ENCODE measurements around the gene RUNX3. TPM values are rescaled to one million over a fixed set of nuclear protein-coding genes. Genes with fewer than 3 reads are reported as not detected.

Gene RUNX3
- total RNA-seq, 1 donor from 2014 or later, result 7.4 TPM

DNA sequence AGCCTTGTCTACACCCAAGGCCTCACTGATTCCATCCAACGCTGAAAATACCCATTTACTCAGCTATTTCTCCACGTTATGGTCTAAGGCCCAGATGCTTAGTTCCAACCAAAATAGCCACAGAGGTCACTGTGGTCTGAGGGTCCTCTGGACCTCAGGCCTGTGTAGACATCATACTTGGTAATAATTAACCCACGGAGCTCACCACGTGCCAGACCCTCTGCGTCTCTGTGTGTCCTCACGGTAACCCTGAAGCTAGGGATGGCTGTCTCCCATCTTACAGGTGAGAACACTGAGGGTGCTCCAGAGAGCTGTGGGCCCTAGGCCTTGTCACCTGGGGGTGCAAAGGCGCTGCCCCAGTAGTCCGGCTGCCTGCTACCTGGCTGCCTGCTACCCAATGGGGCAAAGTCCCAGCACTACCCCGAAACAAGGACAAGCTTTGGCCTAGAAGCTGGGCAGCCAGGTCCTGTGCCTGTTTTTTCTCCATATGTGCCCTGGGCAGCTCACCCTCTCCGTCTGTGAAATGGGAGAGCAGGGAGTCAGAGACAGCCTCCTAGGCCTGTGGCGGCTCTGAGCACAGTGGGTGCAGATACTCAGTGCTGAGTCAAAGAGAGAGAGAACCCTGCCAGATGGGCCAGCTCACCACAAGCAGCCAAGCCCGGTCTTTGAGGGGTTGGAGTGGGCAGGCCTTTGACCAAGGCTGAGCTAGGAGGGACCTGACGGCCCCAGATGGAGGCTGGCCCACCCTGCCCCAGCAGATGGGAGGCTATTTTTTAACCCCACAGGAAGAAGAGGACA is 17.0 kb upstream of the RUNX3 start:
- DNase-seq (ENCODE audit: low spot score), result no peak

DNA sequence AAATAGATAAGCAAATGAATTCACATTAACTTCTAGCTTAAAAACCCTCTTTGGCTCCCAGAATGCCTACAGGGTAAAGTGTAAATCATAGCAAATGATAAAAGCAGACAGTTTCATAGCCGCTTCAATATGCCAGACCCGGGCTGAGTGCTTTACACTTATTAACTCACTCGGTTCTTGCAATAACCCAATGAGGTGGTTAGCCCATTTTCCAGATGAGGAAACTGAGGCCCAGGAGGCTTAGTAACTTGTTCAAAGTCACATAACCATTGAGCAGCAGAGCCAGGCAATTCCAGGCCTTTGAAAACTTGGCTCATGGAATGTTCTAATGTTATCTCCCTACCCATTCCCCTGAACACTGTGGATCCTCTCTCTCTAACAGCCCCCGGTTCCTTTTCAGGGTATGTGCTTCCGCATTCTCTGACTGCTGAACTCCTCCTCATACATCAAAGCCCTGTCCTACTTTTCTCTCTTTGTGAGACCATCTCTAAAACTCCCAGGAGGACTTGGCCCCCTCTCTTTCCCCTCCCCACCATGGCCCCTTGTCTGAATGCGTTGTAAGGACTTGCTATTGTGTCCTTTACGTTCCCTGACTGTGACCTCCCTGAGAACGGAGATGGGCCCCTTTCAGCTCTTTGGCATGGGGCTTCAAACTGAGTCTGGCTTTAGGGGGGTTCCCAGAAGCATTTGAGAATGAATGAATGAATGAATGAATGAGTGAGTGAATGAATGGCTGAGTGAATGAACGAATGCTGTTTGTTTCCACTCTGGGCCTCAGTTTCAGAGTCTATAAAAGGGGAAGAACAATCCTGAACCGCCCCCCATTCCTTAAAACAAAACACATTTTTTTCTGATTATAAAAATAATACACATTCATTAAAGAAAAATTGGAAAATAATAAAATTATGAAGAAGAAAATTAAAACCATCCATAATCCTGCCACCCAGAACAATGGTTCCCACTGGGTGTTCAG is 15.6 kb upstream of the RUNX3 start:
- no peak for DNase-seq (ENCODE audit: low spot score)

DNA sequence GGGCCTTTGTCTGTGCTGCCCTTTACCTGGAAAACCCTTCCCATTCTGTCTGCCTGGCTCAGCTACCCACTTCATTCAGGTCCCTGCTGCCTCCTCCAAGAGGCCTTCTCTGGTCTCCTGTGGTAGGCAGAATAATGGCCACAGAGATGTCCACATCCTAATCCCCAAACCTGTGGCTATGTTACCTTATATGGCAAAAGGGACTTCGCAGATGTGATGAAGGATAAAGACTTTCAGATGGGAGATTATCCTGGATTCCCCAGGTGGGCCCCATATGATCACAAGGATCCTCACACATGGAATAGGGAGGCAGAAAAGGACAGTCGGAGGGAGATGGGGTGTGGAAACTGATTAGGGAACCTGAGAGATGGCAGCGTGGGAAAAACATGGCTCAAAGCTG is 14.2 kb upstream of the RUNX3 start:
- no peak for DNase-seq (ENCODE audit: low spot score)

DNA sequence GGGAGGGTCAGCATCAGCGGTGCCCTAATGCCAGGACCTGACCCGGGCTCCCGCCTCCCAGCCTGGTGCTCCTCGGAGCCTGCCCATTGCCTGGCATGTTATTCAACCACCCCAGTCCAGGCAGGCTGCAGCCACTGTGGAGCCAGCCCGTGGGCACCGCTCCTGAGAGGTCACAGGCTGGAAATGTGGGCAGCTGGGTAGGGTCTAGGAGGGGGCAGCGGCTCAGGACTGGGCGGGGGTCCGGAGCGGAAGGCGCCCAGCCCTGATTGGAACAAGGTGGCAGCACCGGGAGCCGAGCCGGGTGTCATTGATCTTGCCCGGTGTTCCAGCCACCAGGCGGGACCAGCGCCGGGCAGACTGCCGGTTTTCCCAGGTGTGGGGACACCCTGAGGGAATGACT is 12.7 kb upstream of the RUNX3 start:
- DNase-seq (ENCODE audit: low spot score), result no peak

- no peak for DNase-seq (ENCODE audit: low spot score)
These were observed 11.5 kb upstream of the RUNX3 start for GRCh38 chr1:24941564-24941963.

GRCh38 chr1:24940231-24940630 is 10.2 kb upstream of the RUNX3 start:
- no peak for DNase-seq (ENCODE audit: low spot score)

DNA sequence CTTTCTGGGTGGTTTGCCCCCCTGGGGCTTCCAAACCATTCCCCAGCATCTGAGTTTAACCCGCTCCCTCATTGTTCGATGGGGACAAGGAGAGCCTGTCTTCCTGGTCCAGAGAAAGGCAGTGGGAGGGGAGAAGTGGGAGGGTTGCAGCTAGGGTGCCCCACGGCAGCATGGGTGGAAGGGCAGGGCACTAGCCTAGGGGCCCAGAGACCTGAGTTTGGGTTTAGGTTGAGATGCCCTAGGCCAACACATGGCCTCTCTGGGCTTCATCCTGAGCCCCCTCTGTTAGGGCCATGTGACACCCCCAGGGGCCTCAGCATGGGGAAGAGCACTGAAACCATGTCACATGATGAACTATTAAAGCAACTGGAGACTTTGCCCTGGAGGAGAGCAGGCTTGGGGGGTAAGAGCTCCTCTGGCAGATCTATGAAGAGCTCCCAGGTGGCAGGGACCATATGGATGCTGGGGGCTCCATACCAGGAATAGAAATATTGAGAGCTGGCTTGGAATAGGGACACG is 9.7 kb upstream of the RUNX3 start:
- DNase-seq (ENCODE audit: low spot score), result no peak

DNA sequence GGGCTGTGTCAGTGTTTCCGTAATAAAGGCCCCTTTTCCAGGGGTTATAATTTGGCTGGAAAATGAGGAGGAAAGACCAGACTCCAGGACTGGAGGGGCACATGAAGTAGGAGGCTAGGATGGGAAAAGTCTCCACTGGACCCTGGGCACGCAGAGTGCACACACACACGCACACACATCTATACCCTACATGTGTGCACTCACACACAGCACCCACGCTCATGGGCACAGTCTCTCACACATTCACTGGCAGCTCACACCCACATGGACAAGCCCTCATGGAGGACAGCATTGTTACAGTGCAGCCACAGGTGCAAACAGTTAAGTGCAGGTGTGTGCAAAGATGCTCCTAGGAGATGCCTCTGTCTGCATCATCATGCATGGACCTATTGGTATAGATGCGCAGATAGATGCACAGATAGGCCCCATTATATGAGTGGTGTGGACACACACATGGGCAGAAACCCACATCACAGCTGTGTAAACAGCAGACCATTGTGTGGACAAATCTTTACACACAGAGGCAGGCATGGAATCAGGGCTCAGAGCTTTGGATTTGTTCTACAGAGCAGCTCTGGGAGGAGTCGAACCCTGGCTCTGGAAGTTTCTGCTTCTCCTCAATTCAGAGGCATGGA is 9.1 kb upstream of the RUNX3 start:
- no peak for DNase-seq (ENCODE audit: low spot score)

GRCh38 chr1:24938276-24938675 is 8.2 kb upstream of the RUNX3 start:
- no peak for DNase-seq (ENCODE audit: low spot score)

GRCh38 chr1:24936684-24937083 is 6.6 kb upstream of the RUNX3 start:
- DNase-seq (ENCODE audit: low spot score), result no peak

GRCh38 chr1:24935615-24936484 is 5.8 kb upstream of the RUNX3 start:
- no peak for DNase-seq (ENCODE audit: low spot score)

DNA sequence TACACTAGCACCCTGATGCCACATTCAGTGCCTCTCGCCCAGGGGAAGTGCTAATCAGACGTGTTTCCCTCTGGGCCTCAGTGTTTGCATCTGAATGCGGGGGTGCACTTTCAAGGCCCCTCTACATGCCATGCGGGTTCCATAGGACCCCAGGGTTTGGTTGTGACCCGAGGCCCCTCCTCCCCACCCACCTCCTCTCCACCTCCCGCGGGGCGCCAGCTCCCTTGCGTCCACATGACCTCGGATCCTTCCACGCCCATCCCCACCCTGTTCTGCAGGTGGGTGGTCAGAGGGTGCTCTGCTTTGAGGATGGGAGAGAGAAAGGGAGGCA is 5.1 kb upstream of the RUNX3 start:
- DNase-seq (ENCODE audit: low spot score), result no peak

DNA sequence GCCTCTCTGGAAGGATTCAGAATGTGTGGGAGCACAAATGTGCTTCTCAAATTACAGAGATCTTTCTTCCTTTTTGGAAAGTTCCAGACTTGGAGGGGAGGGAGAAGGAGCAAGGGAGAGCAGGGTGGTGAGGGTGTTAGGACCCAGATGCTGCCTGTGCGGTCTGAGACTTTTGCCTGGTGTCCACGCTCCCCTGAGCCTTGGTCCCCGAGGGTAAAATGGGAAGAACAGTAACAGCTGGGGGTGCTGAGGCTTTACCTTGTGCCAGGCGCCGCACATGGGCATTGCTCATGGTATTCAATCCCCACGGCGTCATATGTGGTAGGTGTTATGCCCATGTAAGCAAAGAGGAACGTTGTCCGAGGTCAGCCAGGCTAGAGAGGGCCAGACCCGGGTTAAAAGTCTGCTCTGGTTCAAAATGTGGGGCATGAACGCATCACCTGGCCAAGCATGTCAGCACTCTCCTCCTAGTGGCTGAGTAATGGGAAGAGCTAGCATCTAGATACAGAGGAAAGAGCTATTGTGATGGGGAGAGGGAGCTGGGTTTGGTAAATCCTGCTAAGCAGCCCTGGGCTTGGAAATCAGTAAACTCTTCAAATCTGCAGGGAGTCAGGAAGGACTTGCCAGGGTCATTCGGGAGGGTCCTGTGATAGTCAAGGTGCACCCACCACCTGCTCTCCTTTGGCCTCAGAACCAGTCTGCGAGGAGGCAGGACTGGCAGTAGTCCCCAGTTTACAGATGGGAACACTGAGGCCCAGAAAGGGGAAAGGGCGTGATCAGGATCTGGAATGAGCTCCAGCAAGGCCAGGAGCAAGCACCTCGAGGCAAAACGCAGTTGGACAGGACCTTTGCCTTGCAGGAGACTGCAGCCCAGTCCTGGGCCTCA is 4.5 kb upstream of the RUNX3 start:
- no peak for DNase-seq (ENCODE audit: low spot score)

DNA sequence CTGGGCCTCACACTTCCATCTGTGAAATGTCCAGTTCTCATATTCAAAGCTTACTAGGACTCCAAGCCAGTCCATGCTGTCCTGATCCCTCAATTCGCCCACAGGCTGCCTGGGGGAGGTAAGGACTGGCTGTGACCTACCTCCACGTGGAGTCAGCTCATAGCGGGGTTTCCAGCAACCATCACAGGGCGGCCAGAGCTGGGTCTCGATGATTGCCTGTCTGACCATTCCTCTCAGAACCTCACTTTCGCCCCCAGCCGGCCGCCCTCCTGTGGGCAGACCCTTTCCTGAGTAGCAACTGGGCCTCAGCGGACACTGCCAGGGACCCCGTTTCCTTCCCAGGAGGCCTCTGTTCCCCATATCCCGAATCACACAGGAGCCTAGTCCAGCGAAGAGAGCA is 3.4 kb upstream of the RUNX3 start:
- no peak for DNase-seq (ENCODE audit: low spot score)

DNA sequence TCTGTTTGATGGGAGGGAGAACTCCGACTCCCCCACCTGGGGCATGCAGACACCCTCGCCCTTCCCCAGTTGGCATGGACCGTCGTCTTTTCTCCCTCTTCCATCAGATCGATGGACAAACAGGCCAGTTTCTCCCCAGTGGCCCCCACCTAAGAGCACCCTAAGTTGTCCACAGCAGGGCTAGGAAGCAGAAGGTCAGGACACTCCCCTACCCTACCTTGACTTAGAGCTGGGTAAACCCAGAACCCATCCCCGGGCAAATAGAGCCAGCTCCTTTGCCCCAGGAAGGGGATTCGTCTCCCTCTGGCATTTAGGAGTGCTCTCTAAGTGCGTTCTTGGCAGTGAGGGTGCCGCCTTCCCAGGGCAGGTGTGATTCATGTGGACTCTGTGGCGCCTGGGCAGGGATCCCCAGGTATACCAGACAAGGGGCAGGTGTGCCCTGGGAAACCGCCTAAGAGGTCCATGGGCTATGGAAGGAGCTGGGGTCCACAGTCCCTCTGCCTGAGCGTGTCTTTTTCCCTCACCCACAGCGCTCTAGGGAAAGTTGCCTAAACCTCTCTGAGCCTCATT is 2.7 kb upstream of the RUNX3 start:
- no peak for DNase-seq (ENCODE audit: low spot score)

DNA sequence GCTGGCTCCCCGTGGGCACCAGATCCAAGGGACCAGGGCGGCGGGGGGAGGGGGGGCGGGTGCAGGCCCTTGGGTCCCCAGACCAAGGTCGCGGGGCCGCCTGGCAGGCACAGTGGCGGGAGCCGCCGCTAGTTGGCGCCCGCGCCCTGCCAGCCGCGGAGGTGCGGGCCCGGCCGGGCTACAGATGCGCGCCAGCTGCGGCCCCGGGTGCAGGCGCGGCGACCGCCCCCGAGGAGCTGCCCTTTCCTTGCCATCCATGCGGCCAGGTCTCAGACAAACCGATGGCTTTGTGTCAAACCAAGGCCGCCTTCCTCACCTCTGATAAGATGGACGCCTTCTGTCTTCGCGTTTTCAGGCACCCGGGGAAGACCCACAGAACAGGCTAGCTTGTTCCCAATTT is 2.2 kb upstream of the RUNX3 start:
- no peak for DNase-seq (ENCODE audit: low spot score)

- DNase-seq (ENCODE audit: low spot score), result no peak
These were observed 1.6 kb upstream of the RUNX3 start for GRCh38 chr1:24931468-24932231.

GRCh38 chr1:24931146-24931467 is 1.0 kb upstream of the RUNX3 start:
- no peak for DNase-seq (ENCODE audit: low spot score)

Data from mucosa of gallbladder (tissue), 1 donor.